ENCODE results near the gene ADCY7. TPM values are rescaled to one million over a fixed set of nuclear protein-coding genes. Genes with fewer than 3 reads are reported as not detected.
A peak's percentile ranks its signal among the peaks of the same experiment; 100 is the strongest.

The ADCY7 gene
- total RNA-seq, 1 donor = 26.0 TPM

DNA sequence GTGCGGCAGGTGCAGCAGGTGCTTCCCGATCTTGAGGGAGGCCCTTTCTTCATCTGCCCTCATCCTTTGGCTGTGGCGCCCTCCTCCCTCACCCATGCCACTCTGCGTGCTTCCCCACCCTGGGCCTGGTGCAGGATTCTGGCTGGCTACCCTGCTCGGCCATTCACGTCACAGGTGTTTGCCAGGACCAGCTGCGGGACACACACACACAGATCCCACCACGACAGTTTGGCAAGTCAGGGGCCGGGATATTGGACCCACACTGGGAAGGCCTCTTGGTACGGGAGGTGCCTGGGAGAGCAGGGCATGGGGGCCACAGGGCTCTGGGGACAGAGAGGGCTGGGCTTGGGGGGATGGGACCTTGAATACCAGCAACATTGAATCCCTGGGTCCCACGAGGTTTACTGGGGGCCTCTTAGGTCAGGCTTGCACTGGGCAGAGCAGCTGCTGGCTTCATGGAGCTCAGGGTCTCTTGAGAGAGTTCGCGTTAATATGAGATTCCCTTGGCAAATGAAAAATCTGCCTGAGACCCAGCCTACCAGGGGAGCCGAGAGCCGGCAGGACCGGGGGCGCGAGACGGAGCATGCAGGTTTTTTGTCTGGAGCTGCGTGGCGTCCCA, 15.1 kb downstream of the ADCY7 start:
- TF ChIP-seq CTCF (IDR thresholded peaks at IDR 0.05; ENCODE audit: insufficient read depth, low read length) = no peak
- DNase-seq (ENCODE audit: low read depth) = no peak
- no peak overlapping the region for H3K4me3 ChIP-seq (ENCODE audit: low read depth, low read length)

DNA sequence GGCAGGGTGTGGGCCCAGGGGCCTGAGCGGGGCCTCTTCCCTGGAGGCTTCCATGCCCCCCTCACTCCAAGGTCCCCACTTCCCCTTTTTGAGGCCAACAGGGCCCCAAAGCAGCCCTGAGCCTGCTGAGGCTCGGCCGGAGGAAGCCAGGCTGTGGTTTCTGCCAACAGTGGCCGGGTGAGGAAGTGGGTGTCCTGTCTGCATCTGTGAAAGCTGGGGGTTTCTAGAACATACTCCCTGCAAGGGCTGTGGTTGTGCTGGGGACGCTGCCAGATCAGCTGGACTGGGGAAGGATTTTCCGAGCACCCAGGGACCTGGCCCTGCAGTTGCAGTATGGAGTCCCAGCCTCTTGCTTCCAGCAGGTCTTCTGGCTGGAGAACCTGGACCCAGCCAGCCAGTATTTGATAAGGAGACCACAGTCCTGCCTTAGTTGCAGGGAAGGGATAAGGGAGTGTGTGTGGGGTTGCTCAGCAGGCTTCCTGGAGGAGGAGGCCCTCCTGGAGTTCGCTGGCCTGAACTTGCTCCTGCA, 15.7 kb downstream of the ADCY7 start:
- DNase-seq (ENCODE audit: low read depth) = peak; percentile 52
- no peak for TF ChIP-seq CTCF (IDR thresholded peaks at IDR 0.05; ENCODE audit: insufficient read depth, low read length)
- no peak overlapping the region for H3K4me3 ChIP-seq (ENCODE audit: low read depth, low read length)

- DNase-seq (ENCODE audit: low read depth) = no peak
- H3K4me3 ChIP-seq (ENCODE audit: low read depth, low read length) = no peak overlapping the region
- TF ChIP-seq CTCF (IDR thresholded peaks at IDR 0.05; ENCODE audit: insufficient read depth, low read length) = no peak
These were observed 16.7 kb downstream of the ADCY7 start for GRCh38 chr16:50282955-50283631.

- H3K4me3 ChIP-seq (ENCODE audit: low read depth, low read length) = no peak overlapping the region
- no peak for DNase-seq (ENCODE audit: low read depth)
- no peak for TF ChIP-seq CTCF (IDR thresholded peaks at IDR 0.05; ENCODE audit: insufficient read depth, low read length)
These were observed 18.0 kb downstream of the ADCY7 start for GRCh38 chr16:50284131-50284911.

GRCh38 chr16:50285406-50286003, 19.2 kb downstream of the ADCY7 start:
- no peak for TF ChIP-seq CTCF (IDR thresholded peaks at IDR 0.05; ENCODE audit: insufficient read depth, low read length)
- DNase-seq (ENCODE audit: low read depth) = no peak
- no peak overlapping the region for H3K4me3 ChIP-seq (ENCODE audit: low read depth, low read length)

DNA sequence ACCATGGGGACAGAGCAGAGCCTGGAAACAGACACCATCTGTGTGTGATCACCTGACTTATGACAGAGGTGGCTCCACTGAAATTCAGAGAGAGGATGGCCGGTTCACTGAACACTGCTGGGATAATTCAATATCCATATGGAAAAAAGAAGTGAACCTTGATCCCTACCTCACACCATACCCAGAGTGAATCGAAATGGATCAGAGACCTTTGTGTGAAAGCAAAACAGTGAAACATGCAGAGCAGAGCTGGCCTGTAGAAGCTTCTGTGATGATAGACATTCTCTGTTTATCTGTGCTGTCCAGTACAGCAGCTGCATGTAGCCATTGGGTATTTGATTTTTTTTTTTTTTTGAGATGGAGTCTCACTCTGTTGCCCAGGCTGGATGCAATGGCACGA, 20.3 kb downstream of the ADCY7 start:
- no peak overlapping the region for H3K4me3 ChIP-seq (ENCODE audit: low read depth, low read length)
- no peak for DNase-seq (ENCODE audit: low read depth)
- no peak for TF ChIP-seq CTCF (IDR thresholded peaks at IDR 0.05; ENCODE audit: insufficient read depth, low read length)
